Activated CD4-positive, alpha-beta T cell treated with anti-CD3 and anti-CD28 coated beads, Interleukin-2, Interleukin-4, amounts not matched to agents 100 ng/mL and 50 ng/mL, durations not matched to agents 16 hours and 8 hours (primary cell): ENCODE measurements around the gene CEP350.

Experiments used
- DNase-seq: peaks from one replicate; pipeline ENCODE4 v3.0.0-alpha.2; 2020; ENCODE audit warnings: low spot score

The CEP350 gene

GRCh38 chr1:180157108-180157507, 202.5 kb downstream of the CEP350 start:
- no peak for DNase-seq

DNA sequence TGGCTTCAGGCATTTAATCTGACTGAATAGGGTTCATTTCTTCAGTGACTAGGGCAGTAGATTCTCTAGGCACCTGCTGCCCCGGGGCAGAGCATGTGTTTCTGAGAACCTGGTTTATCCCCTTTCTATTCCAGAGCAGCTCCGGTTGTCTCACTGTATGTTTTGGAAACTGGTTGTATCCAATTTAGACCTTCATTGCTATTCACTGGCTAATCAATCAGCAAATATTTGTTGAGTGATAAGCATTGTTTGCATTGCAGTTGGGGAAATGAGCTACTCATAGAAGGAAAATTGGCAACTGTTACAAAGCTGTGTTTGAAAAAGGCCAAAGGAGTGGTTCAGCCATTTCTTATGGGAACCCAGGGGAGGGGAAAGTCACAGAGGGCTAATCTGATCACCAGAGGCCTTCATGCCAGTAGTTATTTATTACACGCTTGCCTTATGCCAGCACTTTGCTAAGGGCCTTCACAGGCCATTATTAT, 203.0 kb downstream of the CEP350 start:
- DNase-seq: no peak

DNA sequence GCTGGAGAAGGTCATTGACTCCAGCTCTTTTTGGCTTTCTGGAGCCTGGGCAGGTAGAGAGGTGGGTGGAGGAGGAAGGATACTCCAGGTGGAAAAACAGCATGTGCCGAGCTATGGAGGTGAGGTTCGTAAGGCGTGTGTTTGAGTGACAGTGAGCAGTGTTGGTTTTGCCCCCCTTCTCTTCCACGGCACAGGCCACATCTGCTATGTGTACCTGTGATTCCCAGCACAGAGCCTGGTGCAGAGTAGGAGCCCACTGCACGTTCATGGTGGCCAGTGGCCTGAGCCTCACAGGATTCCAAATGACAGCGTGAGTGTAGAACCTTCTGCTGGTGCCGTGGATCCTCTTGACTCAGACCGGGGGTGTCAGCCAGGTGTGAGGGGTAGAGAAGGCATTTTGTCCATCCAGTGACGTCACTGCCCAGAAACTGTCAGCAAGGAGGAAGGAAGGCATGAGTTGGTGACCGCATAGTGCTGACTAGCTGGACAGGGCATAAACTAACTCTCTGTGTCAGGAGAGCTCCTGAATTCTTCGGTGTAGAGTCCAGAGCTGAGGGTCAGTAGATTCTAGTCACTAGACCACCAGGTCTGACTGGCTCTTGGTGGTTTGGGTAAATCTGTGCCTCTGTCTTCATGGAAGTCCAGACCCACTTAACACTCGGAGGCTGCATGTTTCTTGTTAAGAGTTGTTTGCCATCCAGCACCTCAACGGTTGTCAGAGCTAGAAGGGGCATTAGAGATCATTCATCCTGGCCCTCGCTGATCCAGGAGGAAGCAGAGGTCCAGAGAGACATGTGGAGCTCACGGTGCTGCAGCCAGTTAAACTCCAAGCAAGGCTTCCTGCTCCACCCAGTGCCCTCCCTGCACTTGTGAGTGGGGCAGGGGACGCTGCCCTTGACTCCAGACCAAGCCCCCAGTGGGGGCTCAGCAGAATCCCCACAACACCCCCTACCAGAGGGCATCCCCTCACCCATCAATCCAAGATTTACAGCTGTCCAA, 203.8 kb downstream of the CEP350 start:
- no peak for DNase-seq

GRCh38 chr1:180160357-180160756, 205.7 kb downstream of the CEP350 start:
- no peak for DNase-seq

- DNase-seq: no peak
Measured at GRCh38 chr1:180163041-180163440, 208.4 kb downstream of the CEP350 start.
